IPS-NIHi7 (cell line): ENCODE results near the gene IGF1R.
A peak's percentile ranks its signal among the peaks of the same experiment; 100 is the strongest.

Experiments used
- DNase-seq: peaks from one replicate; pipeline ENCODE4 v3.0.0; 2012; ENCODE audit warnings: mixed read lengths; ENCODE audit errors: extremely low spot score

The IGF1R gene

GRCh38 chr15:98795980-98796379, 147.6 kb downstream of the IGF1R start:
- no peak for DNase-seq

- no peak for DNase-seq
Measured at GRCh38 chr15:98796685-98797357, 148.5 kb downstream of the IGF1R start.

GRCh38 chr15:98798375-98798893, 150.1 kb downstream of the IGF1R start:
- no peak for DNase-seq

- DNase-seq = peak; percentile 60
Measured at GRCh38 chr15:98799461-98800390, 151.4 kb downstream of the IGF1R start.

- DNase-seq = peak; percentile 68
Measured at GRCh38 chr15:98800437-98801233, 152.3 kb downstream of the IGF1R start.

- no peak for DNase-seq
Measured at GRCh38 chr15:98801234-98801561, 152.9 kb downstream of the IGF1R start.

GRCh38 chr15:98802187-98802586, 153.8 kb downstream of the IGF1R start:
- no peak for DNase-seq

- DNase-seq = no peak
Measured at GRCh38 chr15:98803228-98804056, 155.1 kb downstream of the IGF1R start.

GRCh38 chr15:98804057-98804380, 155.7 kb downstream of the IGF1R start:
- DNase-seq = no peak

- no peak for DNase-seq
Measured at GRCh38 chr15:98805434-98806274, 157.3 kb downstream of the IGF1R start.

GRCh38 chr15:98806275-98806895, 158.0 kb downstream of the IGF1R start:
- no peak for DNase-seq

GRCh38 chr15:98807262-98807661, 158.9 kb downstream of the IGF1R start:
- DNase-seq = no peak

- DNase-seq = no peak
Measured at GRCh38 chr15:98809273-98809672, 160.9 kb downstream of the IGF1R start.

- peak; percentile 27 for DNase-seq
Measured at GRCh38 chr15:98812716-98813446, 164.5 kb downstream of the IGF1R start.

GRCh38 chr15:98813951-98814350, 165.6 kb downstream of the IGF1R start:
- DNase-seq = no peak

GRCh38 chr15:98815207-98815606, 166.9 kb downstream of the IGF1R start:
- DNase-seq = no peak

GRCh38 chr15:98817745-98818144, 169.4 kb downstream of the IGF1R start:
- no peak for DNase-seq

GRCh38 chr15:98823012-98823458, 174.7 kb downstream of the IGF1R start:
- peak; percentile 68 for DNase-seq

GRCh38 chr15:98823616-98824015, 175.3 kb downstream of the IGF1R start:
- no peak for DNase-seq
